Endothelial cell (in vitro differentiated cells): ENCODE measurements around the gene TNFRSF8. TPM values are rescaled to one million over a fixed set of nuclear protein-coding genes. Genes with fewer than 3 reads are reported as not detected.

Experiments
- DNase-seq: peaks from one replicate; pipeline ENCODE4 v3.0.0; 2021; ENCODE audit warnings: low spot score
- H3K27ac Mint-ChIP-seq: one replicate; pipeline ENCODE4 v1.8.0; 2021; ENCODE audit warnings: mixed read lengths, inconsistent platforms; ENCODE audit not compliant: unreplicated experiment
- H3K27me3 Mint-ChIP-seq: one replicate; pipeline ENCODE4 v1.8.0; 2021; ENCODE audit warnings: mild to moderate bottlenecking, moderate library complexity, mixed read lengths, inconsistent platforms; ENCODE audit not compliant: unreplicated experiment
- H3K36me3 Mint-ChIP-seq: one replicate; pipeline ENCODE4 v1.8.0; 2021; ENCODE audit warnings: mild to moderate bottlenecking, low read depth, mixed read lengths, inconsistent platforms; ENCODE audit not compliant: unreplicated experiment
- H3K4me1 Mint-ChIP-seq: one replicate; pipeline ENCODE4 v1.8.0; 2021; ENCODE audit warnings: mild to moderate bottlenecking, mixed read lengths, inconsistent platforms; ENCODE audit not compliant: unreplicated experiment
- H3K4me3 Mint-ChIP-seq: one replicate; pipeline ENCODE4 v1.8.0; 2021; ENCODE audit warnings: mild to moderate bottlenecking, mixed read lengths, inconsistent platforms; ENCODE audit not compliant: unreplicated experiment
- H3K9me3 Mint-ChIP-seq: one replicate; pipeline ENCODE4 v1.8.0; 2021; ENCODE audit warnings: mixed read lengths, inconsistent platforms; ENCODE audit not compliant: unreplicated experiment
- total RNA-seq: library from RNA; stranded (reverse); fragmentation: NEBNext Ultra II Directional; extraction: Animal tissue kit (Norgen Biotek cat#: 25700); gene quantifications from one replicate; pipeline ENCODE4 v1.2.1, GENCODE V29; 2021; ENCODE audit not compliant: unreplicated experiment
- TF ChIP-seq, protein P1 (sequence below): fragments of 200-600 bp; sonication (generic); IDR thresholded peaks from one replicate; pipeline ENCODE4 v1.5.0; 2021; ENCODE audit warnings: antibody characterized with exemption; ENCODE audit not compliant: unreplicated experiment

The TNFRSF8 gene
- total RNA-seq, 1 donor from 2014 or later = 1.9 TPM

DNA sequence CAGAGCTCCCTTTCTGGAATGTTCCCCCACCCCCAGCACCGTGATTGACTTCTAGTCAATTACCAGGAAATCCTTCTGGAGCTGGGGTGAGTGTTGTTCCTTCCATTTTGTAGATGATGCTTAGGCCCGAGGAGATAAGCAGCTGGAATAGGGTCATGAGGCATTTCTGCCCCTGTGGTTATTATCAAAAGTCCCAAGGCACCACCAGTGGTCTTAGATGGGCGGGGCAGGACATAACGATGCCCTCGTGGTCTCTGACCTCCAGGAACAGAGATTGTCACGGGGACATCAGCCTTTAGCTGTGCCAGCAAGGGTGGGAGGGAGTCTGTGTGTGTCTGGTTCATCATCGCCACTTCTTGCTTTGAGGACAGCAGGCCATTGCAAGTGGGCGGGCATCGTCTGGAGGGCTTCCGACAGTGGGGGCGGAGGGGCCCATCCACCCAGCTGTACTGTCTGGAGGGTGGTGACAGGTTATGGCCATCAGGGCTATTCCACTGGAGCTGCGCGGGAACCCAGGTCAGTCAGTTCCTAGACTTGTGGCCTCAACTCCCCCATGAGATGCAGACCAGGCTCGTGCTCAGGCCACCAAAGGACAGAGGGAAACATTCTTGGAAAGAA lies 22.6 kb downstream of the TNFRSF8 start:
- no peak for DNase-seq
- Mint-ChIP-seq H3K27ac (no peak overlapping the region), H3K4me3 (no peak overlapping the region), H3K9me3 (peaks cover 6% of the 10 kb centered on the region), H3K27me3 (peaks cover 5% of the 10 kb centered on the region), H3K36me3 (peaks cover 7% of the 10 kb centered on the region), H3K4me1 (peaks cover 11% of the 10 kb centered on the region)
- TF ChIP-seq, protein P1, sequence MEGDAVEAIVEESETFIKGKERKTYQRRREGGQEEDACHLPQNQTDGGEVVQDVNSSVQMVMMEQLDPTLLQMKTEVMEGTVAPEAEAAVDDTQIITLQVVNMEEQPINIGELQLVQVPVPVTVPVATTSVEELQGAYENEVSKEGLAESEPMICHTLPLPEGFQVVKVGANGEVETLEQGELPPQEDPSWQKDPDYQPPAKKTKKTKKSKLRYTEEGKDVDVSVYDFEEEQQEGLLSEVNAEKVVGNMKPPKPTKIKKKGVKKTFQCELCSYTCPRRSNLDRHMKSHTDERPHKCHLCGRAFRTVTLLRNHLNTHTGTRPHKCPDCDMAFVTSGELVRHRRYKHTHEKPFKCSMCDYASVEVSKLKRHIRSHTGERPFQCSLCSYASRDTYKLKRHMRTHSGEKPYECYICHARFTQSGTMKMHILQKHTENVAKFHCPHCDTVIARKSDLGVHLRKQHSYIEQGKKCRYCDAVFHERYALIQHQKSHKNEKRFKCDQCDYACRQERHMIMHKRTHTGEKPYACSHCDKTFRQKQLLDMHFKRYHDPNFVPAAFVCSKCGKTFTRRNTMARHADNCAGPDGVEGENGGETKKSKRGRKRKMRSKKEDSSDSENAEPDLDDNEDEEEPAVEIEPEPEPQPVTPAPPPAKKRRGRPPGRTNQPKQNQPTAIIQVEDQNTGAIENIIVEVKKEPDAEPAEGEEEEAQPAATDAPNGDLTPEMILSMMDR = no peak

- Mint-ChIP-seq H3K27me3 (peaks cover 7% of the 10 kb centered on the region), H3K4me1 (peaks cover 8% of the 10 kb centered on the region), H3K27ac (no peak overlapping the region), H3K4me3 (no peak overlapping the region), H3K9me3 (peaks cover under 1% of the 10 kb centered on the region), H3K36me3 (peaks cover 2% of the 10 kb centered on the region)
- TF ChIP-seq, protein P1 = no peak
- no peak for DNase-seq
Observed at GRCh38 chr1:12087797-12088314, 24.8 kb downstream of the TNFRSF8 start.

DNA sequence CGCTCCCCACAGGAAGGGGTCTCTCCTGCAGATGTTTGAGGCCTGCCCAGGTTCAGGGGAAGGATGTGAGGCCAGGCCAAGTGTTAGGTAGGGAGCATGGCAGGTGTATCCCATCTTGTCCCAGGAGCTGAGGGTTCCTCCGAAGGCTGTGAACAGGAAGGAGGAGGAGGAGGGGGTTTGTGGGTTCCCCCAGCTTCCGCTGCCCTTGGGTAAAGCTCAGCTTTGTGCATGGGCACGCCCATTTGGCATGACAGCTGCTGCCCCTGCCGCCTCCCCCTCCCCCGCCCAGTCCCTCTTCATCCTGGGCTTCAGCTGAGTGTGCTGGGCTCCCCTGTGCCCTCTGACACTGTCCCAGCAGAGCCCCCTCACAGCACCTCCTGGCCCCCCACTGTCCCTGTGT lies 25.5 kb downstream of the TNFRSF8 start:
- H3K27me3 Mint-ChIP-seq = peaks cover 9% of the 10 kb centered on the region
- H3K4me3 Mint-ChIP-seq = no peak overlapping the region
- no peaks in the 10 kb centered on the region for H3K9me3 Mint-ChIP-seq
- DNase-seq = no peak
- H3K27ac Mint-ChIP-seq = no peak overlapping the region
- peaks cover 8% of the 10 kb centered on the region for H3K4me1 Mint-ChIP-seq
- no peaks in the 10 kb centered on the region for H3K36me3 Mint-ChIP-seq
- TF ChIP-seq, protein P1 = no peak

DNA sequence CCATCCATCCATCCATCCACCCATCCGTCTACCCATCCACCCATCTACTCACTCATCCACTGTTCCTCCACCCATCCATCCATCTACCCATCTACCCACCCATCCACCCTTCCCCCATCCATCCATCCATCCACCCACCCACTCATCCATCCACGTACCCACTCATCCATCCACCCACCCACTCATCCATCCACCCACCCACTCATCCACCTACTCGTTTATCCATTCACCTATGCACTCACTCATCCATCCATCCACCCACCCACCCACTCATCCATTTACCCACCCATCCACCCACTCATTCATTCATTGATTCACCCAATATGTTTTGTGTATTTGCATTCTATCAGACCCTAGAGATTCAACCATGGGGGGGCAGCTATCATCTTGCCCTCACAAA lies 27.2 kb downstream of the TNFRSF8 start:
- DNase-seq = no peak
- H3K27me3 Mint-ChIP-seq = peaks cover 8% of the 10 kb centered on the region
- no peak overlapping the region for H3K4me3 Mint-ChIP-seq
- peaks cover 4% of the 10 kb centered on the region for H3K36me3 Mint-ChIP-seq
- no peak overlapping the region for H3K27ac Mint-ChIP-seq
- TF ChIP-seq, protein P1 = no peak
- no peaks in the 10 kb centered on the region for H3K9me3 Mint-ChIP-seq
- peaks cover 8% of the 10 kb centered on the region for H3K4me1 Mint-ChIP-seq

DNA sequence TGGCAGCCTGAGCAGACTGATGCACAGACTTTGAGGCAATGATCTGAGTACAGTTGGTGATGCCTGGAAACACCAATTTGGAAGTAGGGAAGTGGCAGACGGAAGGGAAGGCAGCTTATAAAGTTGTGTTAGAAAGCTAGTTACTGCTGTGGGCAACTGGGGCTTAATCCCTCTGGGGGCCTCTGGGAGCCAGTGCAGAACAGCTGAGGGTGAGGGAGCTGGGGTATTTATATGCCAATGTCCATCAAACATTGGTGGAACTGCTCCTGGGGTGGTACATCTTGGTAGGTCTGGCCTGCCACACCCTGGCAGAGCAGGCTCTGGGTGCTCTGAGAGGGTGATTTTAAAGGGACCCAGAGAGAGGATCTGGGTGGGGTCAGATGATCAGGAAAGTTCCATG lies 28.1 kb downstream of the TNFRSF8 start:
- peaks cover 4% of the 10 kb centered on the region for H3K36me3 Mint-ChIP-seq
- DNase-seq = no peak
- no peaks in the 10 kb centered on the region for H3K9me3 Mint-ChIP-seq
- H3K4me1 Mint-ChIP-seq = peaks cover 8% of the 10 kb centered on the region
- H3K4me3 Mint-ChIP-seq = no peak overlapping the region
- no peak overlapping the region for H3K27ac Mint-ChIP-seq
- H3K27me3 Mint-ChIP-seq = peaks cover 8% of the 10 kb centered on the region
- TF ChIP-seq, protein P1 = no peak
